Measurements from ENCODE around the gene IDH3G.

The IDH3G gene

DNA sequence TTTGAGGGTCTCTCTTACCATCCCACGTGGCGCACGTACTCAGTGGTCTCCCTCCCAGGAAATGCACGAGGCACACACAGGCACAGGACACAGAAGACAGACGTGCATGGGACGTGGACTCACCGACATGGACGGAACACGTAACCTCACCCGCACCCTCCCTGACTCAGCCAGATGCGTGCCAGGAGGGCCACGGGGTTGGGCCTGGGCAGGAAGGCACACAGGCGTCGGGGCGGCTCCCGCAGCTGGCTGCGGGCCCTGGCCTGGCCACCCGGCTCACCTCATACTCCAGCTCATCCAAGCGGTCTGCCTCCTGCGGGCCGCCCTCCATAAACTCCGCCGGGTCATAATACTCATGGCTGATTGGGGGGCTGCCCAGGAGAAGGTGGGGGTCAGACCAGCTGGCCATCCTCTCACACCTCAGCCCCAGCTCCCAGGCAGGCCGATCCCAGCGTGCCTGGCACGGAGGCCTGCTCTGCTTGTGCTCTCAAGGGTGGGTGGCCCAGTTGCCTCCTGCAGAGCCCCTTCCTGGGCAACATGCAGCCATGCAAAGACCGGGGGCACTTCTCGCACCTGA is 12.9 kb upstream of the IDH3G start:
- ChIA-PET CTCF (no interaction called here), POLR2A (interaction anchor here (3.0 kb wide), 1 partner anchor 13 kb away, joined by 11 read pairs; the partner anchor contains the start of genes IDH3G and SSR4)
- TF ChIP-seq, protein P1, sequence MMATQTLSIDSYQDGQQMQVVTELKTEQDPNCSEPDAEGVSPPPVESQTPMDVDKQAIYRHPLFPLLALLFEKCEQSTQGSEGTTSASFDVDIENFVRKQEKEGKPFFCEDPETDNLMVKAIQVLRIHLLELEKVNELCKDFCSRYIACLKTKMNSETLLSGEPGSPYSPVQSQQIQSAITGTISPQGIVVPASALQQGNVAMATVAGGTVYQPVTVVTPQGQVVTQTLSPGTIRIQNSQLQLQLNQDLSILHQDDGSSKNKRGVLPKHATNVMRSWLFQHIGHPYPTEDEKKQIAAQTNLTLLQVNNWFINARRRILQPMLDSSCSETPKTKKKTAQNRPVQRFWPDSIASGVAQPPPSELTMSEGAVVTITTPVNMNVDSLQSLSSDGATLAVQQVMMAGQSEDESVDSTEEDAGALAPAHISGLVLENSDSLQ (IDR thresholded peaks at IDR 0.05): no peak
- TF ChIP-seq TARDBP (IDR thresholded peaks at IDR 0.05) (no peak), ZNF384 (IDR thresholded peaks at IDR 0.05) (no peak), FOXM1 (IDR thresholded peaks at IDR 0.05; ENCODE audit: borderline replicate concordance) (no peak), L3MBTL2 (conservative IDR thresholded peaks at IDR 0.05) (no peak), HDGF (IDR thresholded peaks at IDR 0.05; ENCODE audit: borderline replicate concordance) (no peak), ARNT (IDR thresholded peaks at IDR 0.05) (no peak), SP1 (IDR thresholded peaks at IDR 0.05) (no peak)
- no peak for DNase-seq (ENCODE audit: extremely low spot score)

DNA sequence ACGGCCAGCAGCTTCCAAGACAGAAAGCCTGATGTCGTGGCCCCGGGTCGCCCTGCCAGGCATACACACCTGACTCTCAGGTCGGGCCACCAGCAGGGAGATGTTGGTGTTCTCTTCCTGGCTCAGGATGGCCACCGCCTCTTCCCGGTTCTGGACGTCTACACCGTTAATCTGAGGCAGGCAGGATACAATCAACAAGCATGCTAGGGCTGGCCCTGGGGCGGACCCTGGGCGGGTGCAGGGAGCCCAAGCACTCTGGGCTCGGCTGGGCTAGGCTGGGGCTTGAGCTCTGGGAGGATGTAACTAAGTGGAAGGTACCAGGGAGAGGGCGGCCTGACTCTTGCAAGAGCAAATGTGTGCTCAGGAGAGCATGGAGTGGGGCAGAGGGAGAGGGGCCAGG is 11.3 kb upstream of the IDH3G start:
- CTCF ChIA-PET: interaction anchor here (0.6 kb wide), 1 partner anchor 142 kb away, joined by 3 read pairs; no protein-coding TSS in a partner anchor
- TF ChIP-seq HDGF (IDR thresholded peaks at IDR 0.05; ENCODE audit: borderline replicate concordance) (no peak), FOXK2 (IDR thresholded peaks at IDR 0.05) (no peak), L3MBTL2 (conservative IDR thresholded peaks at IDR 0.05) (no peak), SP1 (IDR thresholded peaks at IDR 0.05) (no peak), SUZ12 (IDR thresholded peaks at IDR 0.05) (no peak), ZNF384 (IDR thresholded peaks at IDR 0.05) (no peak), BHLHE40 (IDR thresholded peaks at IDR 0.05; ENCODE audit: borderline replicate concordance) (no peak), FOXA1 (IDR thresholded peaks at IDR 0.05) (no peak), FOXM1 (IDR thresholded peaks at IDR 0.05; ENCODE audit: borderline replicate concordance) (no peak), CTBP1 (IDR thresholded peaks at IDR 0.05; ENCODE audit: borderline replicate concordance) (no peak), ARNT (IDR thresholded peaks at IDR 0.05) (no peak), TARDBP (IDR thresholded peaks at IDR 0.05) (no peak), ELF4 (IDR thresholded peaks at IDR 0.05) (no peak)

DNA sequence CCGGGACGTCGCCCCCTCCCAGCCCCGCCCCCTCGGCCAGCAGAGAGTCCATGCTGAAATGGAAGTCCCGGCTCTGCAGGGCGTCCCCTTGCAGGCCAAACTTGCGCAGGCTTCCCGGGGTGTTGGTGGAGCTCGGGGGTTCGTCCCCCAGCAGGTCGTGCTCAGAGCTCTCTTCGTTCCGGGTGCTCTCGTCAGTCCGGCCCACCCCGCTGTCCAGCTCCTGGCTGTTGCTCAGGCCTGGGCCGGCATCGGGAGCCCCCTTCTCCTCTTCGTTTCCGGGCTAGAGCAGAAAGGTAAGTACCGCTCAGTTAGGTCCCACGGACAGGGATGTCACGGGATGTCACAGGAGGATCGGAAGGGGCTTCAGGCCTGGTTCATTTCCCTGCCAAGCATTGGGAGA is 10.4 kb upstream of the IDH3G start:
- TF ChIP-seq CTBP1 (IDR thresholded peaks at IDR 0.05; ENCODE audit: borderline replicate concordance) (no peak), SP1 (IDR thresholded peaks at IDR 0.05) (no peak), FOXA1 (IDR thresholded peaks at IDR 0.05) (no peak), TARDBP (IDR thresholded peaks at IDR 0.05) (no peak), LEF1 (IDR thresholded peaks at IDR 0.05; ENCODE audit: borderline replicate concordance) (no peak), NFRKB (IDR thresholded peaks at IDR 0.05) (no peak), L3MBTL2 (conservative IDR thresholded peaks at IDR 0.05) (no peak), BHLHE40 (IDR thresholded peaks at IDR 0.05; ENCODE audit: borderline replicate concordance) (no peak), FOXK2 (IDR thresholded peaks at IDR 0.05) (no peak), SUZ12 (IDR thresholded peaks at IDR 0.05) (no peak), ZNF384 (IDR thresholded peaks at IDR 0.05) (no peak), ARNT (IDR thresholded peaks at IDR 0.05) (no peak), ELF4 (IDR thresholded peaks at IDR 0.05) (no peak), FOXM1 (IDR thresholded peaks at IDR 0.05; ENCODE audit: borderline replicate concordance) (no peak), HDGF (IDR thresholded peaks at IDR 0.05; ENCODE audit: borderline replicate concordance) (no peak)
- TF ChIP-seq, protein P1 (IDR thresholded peaks at IDR 0.05): no peak
- DNase-seq (ENCODE audit: extremely low spot score): no peak
- ChIA-PET CTCF (no interaction called here), POLR2A (interaction anchor here (1.3 to 3.0 kb wide), 2 partner anchors 11 to 123 kb away, joined by 4 to 11 read pairs; partner anchors contain the start of genes IDH3G and SSR4)

More for the DNA sequence above, 11.3 kb upstream of the IDH3G start:
- DNase-seq (ENCODE audit: extremely low spot score): no peak
- POLR2A ChIA-PET: interaction anchor here (3.0 kb wide), 1 partner anchor 11 kb away, joined by 11 read pairs; the partner anchor contains the start of genes IDH3G and SSR4

DNA sequence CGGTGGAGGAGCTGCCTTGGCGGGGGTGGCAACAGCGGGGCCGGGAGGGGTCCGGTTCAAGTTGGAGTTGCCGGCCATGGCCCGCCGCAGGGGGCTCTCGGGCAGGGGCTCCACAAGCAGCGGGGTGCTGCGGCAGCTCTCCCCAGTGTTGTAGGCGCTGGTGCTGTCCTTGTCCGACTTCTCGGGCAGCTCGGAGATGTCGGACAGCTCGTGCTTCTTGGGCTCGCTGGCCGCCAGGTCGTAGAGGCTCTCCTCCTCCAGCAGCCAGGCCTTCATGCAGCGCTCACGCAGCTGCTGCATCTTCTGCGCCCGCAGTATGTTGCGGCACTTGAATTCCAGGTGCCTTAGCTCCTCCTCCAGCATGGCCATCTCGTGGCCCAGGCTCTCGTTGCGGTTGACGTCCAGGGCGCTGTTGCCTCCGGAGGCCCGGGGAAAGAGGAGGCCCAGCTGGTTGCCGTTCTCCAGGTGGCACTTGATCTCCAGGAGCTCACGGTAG is 10.0 kb upstream of the IDH3G start:
- DNase-seq (ENCODE audit: extremely low spot score): no peak
- ChIA-PET CTCF (no interaction called here), POLR2A (interaction anchor here (1.3 to 1.7 kb wide), 2 partner anchors 10 to 124 kb away, joined by 4 read pairs; partner anchors contain the start of genes IDH3G and SSR4)
- TF ChIP-seq TARDBP (IDR thresholded peaks at IDR 0.05) (no peak), ELF4 (IDR thresholded peaks at IDR 0.05) (no peak), SP1 (IDR thresholded peaks at IDR 0.05) (no peak), FOXA1 (IDR thresholded peaks at IDR 0.05) (no peak), FOXK2 (IDR thresholded peaks at IDR 0.05) (no peak), HDGF (IDR thresholded peaks at IDR 0.05; ENCODE audit: borderline replicate concordance) (no peak), NFRKB (IDR thresholded peaks at IDR 0.05) (no peak), LEF1 (IDR thresholded peaks at IDR 0.05; ENCODE audit: borderline replicate concordance) (no peak), FOXM1 (IDR thresholded peaks at IDR 0.05; ENCODE audit: borderline replicate concordance) (no peak), SUZ12 (IDR thresholded peaks at IDR 0.05) (no peak), BHLHE40 (IDR thresholded peaks at IDR 0.05; ENCODE audit: borderline replicate concordance) (no peak), ZNF384 (IDR thresholded peaks at IDR 0.05) (no peak), CTBP1 (IDR thresholded peaks at IDR 0.05; ENCODE audit: borderline replicate concordance) (no peak), ARNT (IDR thresholded peaks at IDR 0.05) (no peak), L3MBTL2 (conservative IDR thresholded peaks at IDR 0.05) (no peak)
- TF ChIP-seq, protein P1 (IDR thresholded peaks at IDR 0.05): no peak

DNA sequence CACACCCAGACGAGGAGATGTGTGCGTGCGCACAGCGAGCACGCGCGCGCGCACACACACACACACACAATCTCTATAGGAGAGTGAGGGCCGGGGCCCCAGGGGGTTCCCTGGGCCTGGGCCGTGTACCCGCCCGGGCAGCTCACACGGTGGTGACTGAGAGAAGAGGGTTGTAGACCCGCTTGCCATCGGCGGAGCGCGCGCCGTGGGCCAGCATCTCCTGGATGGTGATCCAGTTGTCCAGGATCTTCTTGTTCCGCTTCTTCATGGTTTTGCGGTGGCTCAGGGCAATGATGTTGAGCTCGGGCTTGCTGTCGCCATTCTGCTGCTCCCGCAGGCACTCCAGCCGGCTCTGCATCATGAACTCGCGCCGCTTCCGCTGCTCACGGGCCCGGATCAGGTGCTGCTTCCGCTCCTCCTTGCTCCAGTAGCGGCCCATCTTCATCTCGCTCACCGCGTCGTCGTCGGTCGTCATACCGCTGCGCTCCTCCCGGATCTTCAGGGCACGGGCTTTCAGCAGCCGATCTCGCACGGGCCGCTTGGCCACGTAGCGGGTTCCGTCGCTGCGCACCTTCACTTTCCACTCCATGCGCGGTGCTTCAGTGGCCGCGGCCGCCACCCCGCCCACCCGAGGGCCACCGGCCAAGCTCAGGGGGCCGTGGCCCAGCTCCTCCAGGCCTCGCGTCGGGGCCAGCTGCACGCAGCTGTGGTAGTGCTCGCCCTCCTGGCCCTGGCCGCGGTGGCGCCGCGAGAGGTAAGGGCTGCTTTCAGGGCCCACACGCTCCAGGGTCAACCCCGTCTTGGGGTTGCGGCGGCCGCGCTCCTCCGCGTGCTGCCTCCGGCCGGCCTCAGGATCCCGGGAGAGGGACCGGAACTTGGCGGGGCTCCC is 9.3 kb upstream of the IDH3G start:
- POLR2A ChIA-PET: interaction anchor here (1.3 to 1.7 kb wide), 2 partner anchors 9 to 125 kb away, joined by 4 read pairs; partner anchors contain the start of genes IDH3G and SSR4
- CTCF ChIA-PET: no interaction called here
- TF ChIP-seq HDGF (IDR thresholded peaks at IDR 0.05; ENCODE audit: borderline replicate concordance): no peak
- TF ChIP-seq FOXM1 (IDR thresholded peaks at IDR 0.05; ENCODE audit: borderline replicate concordance): no peak
- TF ChIP-seq BHLHE40 (IDR thresholded peaks at IDR 0.05; ENCODE audit: borderline replicate concordance): no peak
- no peak for TF ChIP-seq L3MBTL2 (conservative IDR thresholded peaks at IDR 0.05)
- TF ChIP-seq ARNT (IDR thresholded peaks at IDR 0.05): no peak
- TF ChIP-seq SP1 (IDR thresholded peaks at IDR 0.05): no peak
- no peak for TF ChIP-seq SUZ12 (IDR thresholded peaks at IDR 0.05)
- no peak for TF ChIP-seq NFRKB (IDR thresholded peaks at IDR 0.05)
- TF ChIP-seq ELF4 (IDR thresholded peaks at IDR 0.05): no peak
- TF ChIP-seq LEF1 (IDR thresholded peaks at IDR 0.05; ENCODE audit: borderline replicate concordance): no peak
- no peak for TF ChIP-seq FOXA1 (IDR thresholded peaks at IDR 0.05)
- TF ChIP-seq, protein P1 (IDR thresholded peaks at IDR 0.05): no peak
- TF ChIP-seq FOXK2 (IDR thresholded peaks at IDR 0.05): no peak
- DNase-seq (ENCODE audit: extremely low spot score): no peak
